Measurements from ENCODE around the gene PRAC2. TPM values are rescaled to one million over a fixed set of nuclear protein-coding genes. Genes with fewer than 3 reads are reported as not detected.

PRAC2 gene
- total RNA-seq, 4 donors from 2014 or later: not detected

DNA sequence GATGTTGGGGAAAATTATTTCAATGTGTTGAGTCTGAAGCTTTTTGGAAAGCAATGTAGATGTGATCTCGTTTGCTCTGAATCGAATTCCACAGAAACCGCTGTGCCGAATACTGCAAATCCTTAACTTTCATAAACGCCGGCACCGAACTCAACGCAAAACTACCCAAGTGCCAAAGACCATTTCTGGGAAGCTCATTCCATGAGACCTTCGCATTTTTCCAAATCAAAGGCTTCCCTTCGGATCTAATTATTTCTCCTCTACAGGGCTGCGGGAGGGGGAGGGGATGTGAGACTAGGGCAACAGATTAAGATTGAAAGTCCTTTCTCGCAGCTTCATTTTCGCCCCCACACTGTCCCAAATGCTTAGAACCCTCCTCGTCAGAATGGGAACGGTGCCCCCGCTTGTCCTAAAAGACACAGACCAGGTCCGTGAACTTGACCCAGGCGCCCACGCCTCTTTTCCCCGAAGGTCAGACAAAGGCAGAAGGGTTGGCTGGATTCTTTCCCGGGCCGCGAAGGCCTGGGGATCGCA, 4.7 kb upstream of the PRAC2 start:
- Histone ChIP-seq H3K9me3 (no peaks in the 10 kb centered on the region), H3K27me3 (peaks cover 47 to 100% (median 70%) of the 10 kb centered on the region in 4 donors), H3K4me3 (no peak overlapping the region), H3K36me3 (no peaks in the 10 kb centered on the region), H3K27ac (no peak overlapping the region), H3K4me1 (peaks cover 3 to 26% (median 17%) of the 10 kb centered on the region in 3 donors)
- no peak for DNase-seq
- WGBS, 2 donors: 23 to 28% methylated on average over 16 to 20 of the region's 24 CpGs
- intact Hi-C loops (cut with DNase I): no loop called here
- no peak for TF ChIP-seq POLR2A (IDR thresholded peaks at IDR 0.05)
- TF ChIP-seq, protein P1, sequence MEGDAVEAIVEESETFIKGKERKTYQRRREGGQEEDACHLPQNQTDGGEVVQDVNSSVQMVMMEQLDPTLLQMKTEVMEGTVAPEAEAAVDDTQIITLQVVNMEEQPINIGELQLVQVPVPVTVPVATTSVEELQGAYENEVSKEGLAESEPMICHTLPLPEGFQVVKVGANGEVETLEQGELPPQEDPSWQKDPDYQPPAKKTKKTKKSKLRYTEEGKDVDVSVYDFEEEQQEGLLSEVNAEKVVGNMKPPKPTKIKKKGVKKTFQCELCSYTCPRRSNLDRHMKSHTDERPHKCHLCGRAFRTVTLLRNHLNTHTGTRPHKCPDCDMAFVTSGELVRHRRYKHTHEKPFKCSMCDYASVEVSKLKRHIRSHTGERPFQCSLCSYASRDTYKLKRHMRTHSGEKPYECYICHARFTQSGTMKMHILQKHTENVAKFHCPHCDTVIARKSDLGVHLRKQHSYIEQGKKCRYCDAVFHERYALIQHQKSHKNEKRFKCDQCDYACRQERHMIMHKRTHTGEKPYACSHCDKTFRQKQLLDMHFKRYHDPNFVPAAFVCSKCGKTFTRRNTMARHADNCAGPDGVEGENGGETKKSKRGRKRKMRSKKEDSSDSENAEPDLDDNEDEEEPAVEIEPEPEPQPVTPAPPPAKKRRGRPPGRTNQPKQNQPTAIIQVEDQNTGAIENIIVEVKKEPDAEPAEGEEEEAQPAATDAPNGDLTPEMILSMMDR (IDR thresholded peaks at IDR 0.05): no peak

DNA sequence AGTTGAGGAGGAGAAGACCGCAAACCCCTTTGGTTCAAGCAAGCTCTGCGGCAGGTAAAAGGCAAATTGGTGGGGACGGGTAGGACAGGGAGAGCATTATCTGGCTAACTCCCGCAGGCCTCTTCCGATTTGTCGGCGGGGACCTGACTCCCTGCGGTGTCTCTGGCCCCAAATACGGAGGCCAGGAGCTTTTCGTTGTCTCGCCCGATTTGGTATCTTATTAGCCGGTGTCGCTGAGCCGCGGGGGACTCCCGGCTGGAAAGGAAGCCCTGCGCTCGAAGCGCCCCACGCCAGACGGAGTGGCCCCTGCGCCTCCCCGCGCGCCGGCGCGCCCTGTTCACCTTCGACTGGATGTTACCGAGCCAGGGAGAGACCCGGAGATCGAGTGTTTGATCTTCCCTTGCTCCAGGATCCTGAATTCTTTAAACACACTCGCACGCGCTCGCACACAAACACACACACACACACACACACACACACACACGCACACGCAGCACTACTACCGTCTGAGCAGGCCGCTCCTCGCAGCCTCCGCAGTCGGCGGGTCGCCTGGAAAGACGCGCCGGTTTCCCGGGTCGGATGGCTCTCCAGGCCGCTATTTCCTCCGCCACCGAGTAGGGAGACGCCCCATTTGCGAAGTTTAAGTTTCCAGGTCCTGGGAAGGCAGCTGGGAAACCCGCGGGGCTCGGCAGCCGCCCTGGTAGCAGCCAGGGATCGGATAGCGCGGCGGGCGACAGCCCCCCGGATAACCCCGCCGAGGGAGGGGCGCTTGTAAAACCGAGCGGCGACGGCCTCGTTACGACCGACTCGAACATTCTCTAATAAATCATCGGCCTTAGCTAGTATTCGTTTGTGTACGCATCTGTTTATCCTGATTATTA, 4.0 kb upstream of the PRAC2 start:
- DNase-seq: no peak
- intact Hi-C loops (cut with DNase I): no loop called here
- Histone ChIP-seq H3K4me1 (peaks cover 3 to 34% (median 24%) of the 10 kb centered on the region in 3 donors), H3K4me3 (peak overlapping the region in 1 of 4 donors; percentile 39), H3K27ac (no peak overlapping the region), H3K36me3 (no peaks in the 10 kb centered on the region), H3K27me3 (peaks cover 51 to 100% (median 77%) of the 10 kb centered on the region in 4 donors), H3K9me3 (no peaks in the 10 kb centered on the region)
- TF ChIP-seq, protein P1 (IDR thresholded peaks at IDR 0.05): no peak
- TF ChIP-seq POLR2A (IDR thresholded peaks at IDR 0.05): no peak
- 17 to 25% methylated on average over 27 to 32 of the region's 80 CpGs for WGBS, 2 donors

DNA sequence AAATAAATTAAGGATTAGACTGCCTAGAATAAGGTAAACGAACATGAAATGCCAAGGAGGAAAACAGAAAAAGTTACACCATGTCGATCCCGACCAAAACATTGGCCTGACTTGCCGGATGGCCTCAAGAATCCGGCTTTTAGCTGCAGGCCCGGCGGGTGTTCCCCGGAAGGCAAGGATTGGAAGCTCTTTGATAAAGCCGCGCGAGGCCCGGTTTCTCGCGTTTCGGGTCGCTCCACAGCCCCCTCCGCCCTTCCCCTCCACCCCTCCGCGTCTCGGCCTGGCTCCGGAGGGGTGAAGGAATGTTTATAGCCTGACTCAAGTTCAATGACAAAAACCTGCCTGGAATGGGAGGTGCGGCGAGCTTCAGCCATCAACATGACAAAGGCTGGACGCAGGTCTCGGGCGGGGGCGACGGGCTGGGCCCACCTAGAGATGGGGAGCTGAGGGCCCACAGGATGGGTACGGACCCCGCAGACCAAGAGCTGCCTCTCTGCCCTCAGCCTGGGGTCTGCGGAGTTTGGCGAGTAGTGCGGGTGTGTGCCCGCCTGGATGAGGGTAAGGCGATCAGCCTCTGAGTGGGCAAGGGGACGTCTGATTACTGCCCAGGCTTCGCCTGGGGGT, 3.2 kb upstream of the PRAC2 start:
- intact Hi-C loops (cut with DNase I): loop anchor here (5.0 kb wide), 1 partner anchor 158 kb away; no protein-coding TSS in a partner anchor
- DNase-seq: no peak

DNA sequence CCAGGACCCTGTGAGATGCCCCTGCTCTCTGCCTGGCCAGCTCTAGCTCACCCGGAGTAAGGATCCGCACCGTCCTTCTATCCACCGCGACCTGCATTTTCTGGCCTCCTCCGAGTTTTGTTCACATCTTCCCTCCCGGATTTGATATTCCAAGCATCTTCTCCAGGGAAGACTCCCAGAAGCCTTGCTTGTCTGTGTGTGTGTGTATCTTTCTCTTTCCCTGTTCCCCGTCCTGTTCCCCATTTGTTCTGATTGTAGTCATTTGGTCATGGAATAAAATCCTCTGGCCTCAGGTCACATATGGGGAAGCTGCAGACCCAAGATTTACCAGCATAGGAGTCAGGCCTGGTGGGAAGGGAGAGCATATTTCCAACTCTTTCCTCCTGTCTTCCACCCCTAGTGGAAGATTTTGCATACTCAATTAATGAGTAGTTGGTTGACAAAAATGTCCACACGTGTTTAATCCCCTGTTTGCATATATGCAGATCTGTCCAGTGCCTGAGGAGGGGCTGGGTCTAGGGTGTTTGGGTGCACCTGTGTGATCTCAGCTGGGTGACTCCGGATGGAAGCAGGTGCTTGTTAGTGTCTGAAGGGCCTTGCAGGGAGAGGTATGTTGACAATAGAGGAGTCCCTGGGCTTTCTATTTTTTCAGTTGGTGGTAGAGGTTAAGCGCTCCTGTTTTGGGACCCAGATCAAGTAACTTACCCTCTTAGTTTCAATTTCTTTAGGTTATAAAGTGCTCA, 2.5 kb upstream of the PRAC2 start:
- intact Hi-C loops (cut with DNase I): loop anchor here (5.0 kb wide), 1 partner anchor 157 kb away; no protein-coding TSS in a partner anchor
- WGBS, 2 donors: 27 to 36% methylated on average over 8 to 9 of the region's 11 CpGs
- Histone ChIP-seq H3K36me3 (no peaks in the 10 kb centered on the region), H3K27ac (no peak overlapping the region), H3K9me3 (no peaks in the 10 kb centered on the region), H3K27me3 (peaks cover 66 to 100% (median 87%) of the 10 kb centered on the region in 4 donors), H3K4me1 (peaks cover 10 to 48% (median 36%) of the 10 kb centered on the region in 3 donors), H3K4me3 (no peak overlapping the region)
- TF ChIP-seq, protein P1 (IDR thresholded peaks at IDR 0.05): no peak
- no peak for TF ChIP-seq POLR2A (IDR thresholded peaks at IDR 0.05)
- no peak for DNase-seq

More for the DNA sequence above, 3.2 kb upstream of the PRAC2 start:
- H3K4me1 ChIP-seq: peaks cover 8 to 41% (median 31%) of the 10 kb centered on the region in 3 donors
- 1 to 8% methylated on average over 10 to 11 of the region's 37 CpGs for WGBS, 2 donors
- H3K9me3 ChIP-seq: no peaks in the 10 kb centered on the region
- H3K4me3 ChIP-seq: peak overlapping the region in 1 of 4 donors; percentile 39
- no peak overlapping the region for H3K27ac ChIP-seq
- no peaks in the 10 kb centered on the region for H3K36me3 ChIP-seq
- TF ChIP-seq POLR2A (IDR thresholded peaks at IDR 0.05): no peak
- TF ChIP-seq, protein P1 (IDR thresholded peaks at IDR 0.05): no peak
- H3K27me3 ChIP-seq: peaks cover 59 to 100% (median 82%) of the 10 kb centered on the region in 4 donors

Measured in esophagus squamous epithelium (tissue), 5 donors.